HuH-7 (cell line): ENCODE data around the gene SPOCD1.
"Not testable (repeated sequence)": the region's sequence is repeated elsewhere in the genome, so short reads cannot be mapped to it uniquely, and the experiment has no call there.

Experiments used
- DNase-seq: peaks from one replicate; pipeline ENCODE4 v3.0.0; 2011; ENCODE audit warnings: low spot score

SPOCD1 gene

DNA sequence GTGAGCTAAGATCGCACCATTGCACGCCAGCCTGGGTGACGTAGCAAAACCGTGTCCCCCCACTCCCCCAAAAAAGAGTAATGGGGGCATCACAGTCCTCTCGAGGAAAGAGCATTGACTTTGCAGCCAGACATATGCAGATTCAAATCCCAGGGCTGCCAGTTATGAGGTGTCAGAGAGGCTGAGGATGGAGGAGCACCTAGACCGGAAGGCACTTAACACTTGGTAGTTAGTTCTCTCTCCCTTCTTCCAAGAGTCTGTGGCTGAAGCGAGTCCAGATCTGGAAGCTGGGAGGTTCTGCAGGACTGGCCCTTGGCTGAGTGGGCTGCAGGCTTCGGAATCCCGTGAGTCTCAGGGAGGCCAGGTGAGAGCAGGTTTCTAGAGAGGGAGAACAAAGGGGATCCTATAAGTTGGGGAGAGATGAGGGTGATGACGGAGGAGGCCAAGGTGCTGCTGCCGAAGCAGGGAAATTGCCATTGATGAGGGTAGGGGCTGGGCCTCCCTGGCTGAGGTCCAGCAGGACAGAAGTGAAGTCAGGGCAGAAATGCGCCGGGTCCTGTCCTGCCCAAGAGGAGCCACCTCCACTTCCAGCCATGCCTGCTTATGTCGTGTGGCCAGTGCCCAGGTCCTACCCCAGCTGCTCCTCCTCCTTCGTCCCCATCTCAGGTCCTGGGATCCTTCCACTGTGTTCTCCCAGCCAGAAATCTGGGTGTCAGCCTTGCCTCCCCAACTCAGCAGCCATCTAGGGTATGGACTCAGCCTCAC lies 13.3 kb upstream of the SPOCD1 start:
- no peak for DNase-seq

DNA sequence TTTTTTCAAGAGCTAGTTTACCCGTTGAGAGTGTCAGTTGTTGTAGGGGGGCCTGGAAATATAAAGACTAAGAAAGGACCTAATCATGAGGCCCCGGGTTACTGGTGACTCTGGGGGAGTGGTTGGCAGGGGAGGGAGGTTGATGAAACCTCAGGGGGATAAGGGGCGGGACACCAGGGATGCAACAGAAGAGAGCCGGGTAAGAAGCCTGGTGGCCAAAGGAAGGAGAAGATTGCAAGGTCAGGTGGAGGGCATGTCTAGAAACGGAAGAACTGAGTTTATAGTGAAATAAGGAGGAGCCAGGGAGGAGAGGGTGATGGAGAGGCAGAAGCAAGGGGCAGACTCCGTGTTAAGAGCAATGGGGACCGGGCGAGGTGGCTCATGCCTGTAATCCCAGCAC lies 12.5 kb upstream of the SPOCD1 start:
- no peak for DNase-seq

DNA sequence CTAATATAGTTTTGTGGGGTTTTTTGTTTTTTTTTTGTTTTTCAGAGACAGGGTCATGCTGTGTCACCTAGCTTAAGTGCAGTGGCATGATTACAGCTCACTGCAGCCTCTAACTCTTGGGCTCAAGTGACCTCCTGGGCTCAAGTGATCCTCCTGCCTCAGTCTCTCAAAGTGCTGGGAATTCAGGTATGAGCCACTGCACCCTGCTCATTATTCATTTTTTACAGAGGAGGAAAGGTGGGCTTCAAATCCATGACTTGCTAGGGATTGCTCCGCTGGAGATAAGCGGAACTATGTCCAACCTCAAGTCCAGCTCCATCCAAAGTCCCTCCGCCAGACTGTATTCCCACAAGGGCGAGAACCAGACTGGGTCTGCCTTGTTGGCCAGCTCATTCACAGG lies 8.0 kb upstream of the SPOCD1 start:
- no peak for DNase-seq

DNA sequence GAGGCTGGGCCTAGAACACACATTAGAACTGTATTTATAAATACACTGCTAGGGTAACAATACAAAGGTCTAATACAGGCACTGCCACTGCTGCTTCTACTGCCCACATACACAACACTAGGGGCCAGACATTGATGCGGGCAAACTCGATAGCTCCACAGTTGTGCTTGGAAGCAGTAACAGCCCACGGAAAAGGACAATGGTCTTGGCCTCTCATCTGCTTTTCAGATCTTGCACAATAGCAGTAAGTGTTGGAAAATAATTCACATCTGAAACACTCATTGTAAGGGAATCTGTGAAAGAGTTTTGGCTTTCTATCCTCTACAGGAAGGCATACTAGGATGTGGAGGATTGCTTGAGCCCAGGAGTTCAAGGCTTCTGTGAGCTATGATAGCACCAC lies 6.9 kb upstream of the SPOCD1 start:
- no peak for DNase-seq

DNA sequence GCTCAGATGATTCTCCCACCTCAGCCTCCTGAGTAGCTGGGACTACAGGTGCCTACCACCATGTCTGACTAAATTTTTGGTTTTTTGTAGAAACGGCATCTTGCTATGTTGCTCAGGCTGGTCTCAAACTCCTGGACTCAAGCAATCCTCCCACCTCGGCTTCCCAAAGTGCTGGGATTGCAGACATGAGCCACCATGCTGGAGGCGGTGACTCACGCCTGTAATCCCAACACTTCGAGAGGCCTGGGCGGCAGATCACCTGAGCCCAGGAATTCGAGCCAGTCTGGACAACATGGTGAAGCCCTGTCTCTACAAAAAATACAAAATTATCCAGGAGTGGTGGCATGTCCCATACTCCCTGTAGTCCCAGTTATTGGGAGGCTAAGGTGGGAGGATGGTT lies 4.4 kb upstream of the SPOCD1 start:
- DNase-seq = not testable (repeated sequence)

DNA sequence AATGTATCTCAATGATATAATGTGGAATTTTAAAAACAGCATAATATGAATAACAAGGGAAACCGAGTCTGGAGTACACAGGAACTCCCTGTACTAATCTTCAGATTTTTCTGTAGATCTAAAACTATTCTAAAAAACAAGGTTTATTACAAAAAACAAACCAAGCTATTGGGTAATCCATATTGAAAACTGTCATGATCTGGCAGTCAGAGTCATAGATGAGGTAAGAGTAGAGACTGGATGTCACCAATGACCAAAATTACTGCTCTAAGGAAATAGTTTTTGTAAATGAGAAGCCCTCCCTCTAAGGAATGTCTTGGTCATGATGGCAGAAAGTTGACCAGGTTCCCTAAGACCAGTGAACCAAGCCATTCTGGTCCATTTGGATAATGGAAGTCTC lies 2.4 kb upstream of the SPOCD1 start:
- no peak for DNase-seq

DNA sequence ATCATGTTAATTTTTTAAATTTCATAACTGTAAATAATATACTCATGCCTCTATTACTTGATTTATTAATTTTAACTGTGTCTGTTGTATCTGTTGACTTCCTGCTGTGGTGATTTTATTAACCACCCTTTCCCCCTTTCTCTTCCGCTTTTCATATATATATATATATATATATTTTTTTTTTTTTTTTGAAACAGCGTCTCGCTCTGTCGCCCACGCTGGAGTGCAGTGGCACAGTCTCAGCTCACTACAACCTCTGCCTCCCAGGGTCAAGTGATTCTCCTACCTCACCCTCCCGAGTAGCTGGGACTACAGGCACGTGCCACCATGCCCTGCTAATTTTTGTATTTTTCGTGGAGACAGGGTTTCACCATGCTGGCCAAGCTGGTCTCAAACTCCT lies 1.1 kb upstream of the SPOCD1 start:
- not testable (repeated sequence) for DNase-seq

DNA sequence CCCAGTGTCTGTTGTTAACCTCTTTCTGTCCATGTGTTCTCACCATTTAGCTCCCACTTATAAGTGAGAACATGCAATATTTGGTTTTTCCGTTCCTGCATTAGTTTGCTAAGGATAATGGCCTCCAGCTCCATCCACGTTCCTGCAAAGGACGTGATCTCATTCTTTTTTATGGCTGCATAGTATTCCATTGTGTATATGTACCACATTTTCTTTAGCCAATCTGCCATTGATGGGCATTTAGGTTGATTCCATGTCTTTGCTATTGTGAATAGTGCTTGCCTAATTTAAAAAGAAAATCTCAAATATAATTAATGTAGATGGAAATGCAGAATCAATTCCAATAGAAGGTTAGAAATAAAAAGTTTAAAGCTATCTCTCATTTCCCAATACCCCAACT lies 679 bp upstream of the SPOCD1 start:
- DNase-seq = not testable (repeated sequence)

DNA sequence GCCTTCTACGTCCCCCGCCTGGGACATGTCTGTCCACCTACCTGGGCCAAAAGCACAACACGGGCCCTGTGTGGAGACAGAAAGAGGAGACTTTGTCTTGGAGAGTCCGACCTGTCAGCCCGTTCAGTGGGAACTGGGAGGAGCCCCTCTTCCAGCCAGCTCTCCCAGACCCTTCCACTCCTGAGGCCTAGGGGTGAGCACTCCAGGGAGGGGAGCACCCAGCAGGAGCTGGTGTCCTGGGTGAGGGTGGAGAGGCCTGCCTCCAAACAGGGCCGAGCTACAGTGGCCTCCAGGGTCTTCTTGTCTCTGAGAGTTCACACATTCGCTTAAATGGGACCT lies 546 bp downstream of the SPOCD1 start:
- DNase-seq = no peak

DNA sequence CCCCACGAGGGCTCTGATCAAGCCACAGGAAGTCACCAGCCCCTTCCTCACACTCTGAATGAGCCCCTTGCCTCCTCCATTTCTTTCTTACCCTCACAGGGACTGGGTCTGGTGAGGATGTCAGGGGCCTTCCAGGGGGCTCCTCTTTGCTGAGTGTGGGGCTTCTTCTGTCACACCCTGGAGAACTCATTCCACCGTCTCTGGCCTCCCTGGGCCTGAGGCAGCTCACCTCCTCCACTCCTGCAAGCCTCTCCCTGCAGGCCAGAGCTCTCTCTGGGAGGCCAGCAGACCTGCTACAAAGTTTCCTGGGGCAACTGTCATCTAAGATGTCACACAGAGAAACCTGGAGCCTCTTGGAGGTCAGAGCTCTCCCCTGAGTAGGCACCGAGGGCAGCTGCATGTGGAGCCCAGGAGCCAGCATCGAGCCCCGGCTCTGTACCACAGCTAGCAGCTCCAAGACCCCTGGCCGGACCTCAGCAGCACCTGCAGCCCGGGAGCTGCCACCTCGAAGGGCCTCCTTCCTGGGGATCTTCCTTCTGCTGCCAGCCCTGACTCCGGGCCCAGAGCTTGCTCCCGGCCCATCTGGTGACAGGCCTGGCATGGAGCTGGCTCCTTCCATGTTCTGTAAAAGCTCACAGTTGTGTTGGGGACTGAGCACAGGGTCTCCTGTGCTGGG lies 1.1 kb downstream of the SPOCD1 start:
- no peak for DNase-seq

DNA sequence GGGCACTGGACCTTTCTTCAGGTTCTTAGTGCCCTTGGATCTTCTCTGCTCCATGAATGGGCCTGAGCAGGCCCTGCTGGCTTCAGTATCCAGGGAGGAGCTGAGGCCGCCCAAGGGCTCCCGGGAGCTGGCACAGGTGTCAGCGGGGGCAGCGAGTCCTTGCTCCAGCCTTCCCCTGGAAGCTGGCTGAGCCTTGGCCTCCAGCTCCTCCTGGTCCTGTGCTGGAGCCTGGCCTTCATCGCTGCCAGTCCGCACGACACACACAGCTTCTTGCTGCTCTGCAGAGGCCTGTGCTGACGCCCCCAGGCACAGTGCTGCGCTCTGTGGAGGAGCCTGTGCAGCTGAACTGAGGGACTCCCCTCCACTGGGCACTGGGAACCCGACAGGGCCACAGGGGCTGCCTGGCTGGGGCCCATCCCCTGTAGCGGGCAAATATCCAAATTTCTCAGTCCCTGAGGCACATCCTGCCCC lies 1.7 kb downstream of the SPOCD1 start:
- no peak for DNase-seq

DNA sequence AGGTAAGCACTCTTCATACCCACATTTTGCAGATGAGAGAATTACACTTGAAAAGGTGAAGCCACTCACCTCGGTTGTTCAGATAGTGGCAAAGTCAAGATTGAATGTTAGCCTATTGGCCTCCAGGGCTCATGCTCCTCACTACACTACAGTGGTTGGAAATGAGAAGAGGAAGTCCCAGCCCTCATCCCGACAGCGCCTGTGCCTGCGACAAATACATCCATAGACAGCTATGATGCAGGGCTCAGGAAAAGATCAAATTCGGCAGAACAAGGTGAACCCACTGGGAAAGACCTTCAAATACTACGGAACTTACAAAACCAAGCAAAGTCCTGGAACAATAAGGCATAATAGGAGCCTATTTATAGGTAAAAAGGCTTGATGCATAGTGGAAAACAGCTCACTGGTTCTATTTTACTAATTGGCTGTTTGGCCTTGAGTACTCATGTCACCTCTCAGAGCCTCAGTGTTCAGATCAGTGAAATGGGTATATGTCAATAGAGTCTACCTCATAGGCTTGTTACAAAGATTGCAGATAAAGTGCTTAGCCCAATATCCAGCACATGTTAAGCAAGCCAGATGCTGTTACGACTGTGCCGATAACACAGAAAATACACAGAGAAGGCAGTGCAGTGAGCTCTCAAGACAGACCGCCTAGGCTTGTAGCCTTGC lies 3.5 kb downstream of the SPOCD1 start:
- no peak for DNase-seq

DNA sequence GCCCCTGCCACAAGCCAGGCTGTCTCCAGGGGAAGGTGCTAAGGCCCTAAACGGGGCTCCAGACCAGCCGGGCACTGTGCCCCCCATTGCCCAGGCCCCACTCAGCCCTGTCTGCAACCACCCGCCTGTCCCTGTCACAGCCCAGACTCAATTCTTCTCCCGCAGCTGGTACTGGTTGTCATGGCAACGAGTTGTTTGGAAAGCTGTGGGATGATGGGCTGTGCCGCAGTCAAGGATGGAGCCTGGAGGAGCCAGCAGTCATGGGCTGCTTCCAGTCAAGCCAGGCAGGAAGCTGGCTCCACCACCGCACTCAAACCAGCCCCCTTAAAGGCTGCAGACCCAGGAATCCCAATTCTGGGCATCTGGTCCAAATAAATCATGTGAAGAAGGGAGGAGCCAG lies 4.2 kb downstream of the SPOCD1 start:
- DNase-seq = no peak

DNA sequence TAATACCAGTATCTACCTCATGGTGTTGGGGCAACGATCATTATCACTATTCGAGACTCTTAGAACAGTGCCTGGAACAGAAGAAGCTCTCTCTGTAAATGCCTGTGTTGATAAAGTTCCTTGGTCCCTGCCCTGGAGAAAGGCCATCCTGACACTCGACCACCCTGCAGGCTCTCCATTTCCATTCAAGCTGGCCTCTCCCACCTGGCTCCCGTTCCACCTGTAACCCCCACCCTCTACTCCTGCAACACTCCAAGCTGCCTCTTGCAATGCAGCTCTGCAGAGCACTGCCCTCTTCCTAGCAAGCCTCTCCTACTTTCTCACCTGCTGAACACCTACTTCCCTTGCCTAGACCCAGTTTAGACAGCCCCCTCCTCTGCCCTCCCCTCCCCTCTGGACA lies 6.1 kb downstream of the SPOCD1 start:
- DNase-seq = no peak

DNA sequence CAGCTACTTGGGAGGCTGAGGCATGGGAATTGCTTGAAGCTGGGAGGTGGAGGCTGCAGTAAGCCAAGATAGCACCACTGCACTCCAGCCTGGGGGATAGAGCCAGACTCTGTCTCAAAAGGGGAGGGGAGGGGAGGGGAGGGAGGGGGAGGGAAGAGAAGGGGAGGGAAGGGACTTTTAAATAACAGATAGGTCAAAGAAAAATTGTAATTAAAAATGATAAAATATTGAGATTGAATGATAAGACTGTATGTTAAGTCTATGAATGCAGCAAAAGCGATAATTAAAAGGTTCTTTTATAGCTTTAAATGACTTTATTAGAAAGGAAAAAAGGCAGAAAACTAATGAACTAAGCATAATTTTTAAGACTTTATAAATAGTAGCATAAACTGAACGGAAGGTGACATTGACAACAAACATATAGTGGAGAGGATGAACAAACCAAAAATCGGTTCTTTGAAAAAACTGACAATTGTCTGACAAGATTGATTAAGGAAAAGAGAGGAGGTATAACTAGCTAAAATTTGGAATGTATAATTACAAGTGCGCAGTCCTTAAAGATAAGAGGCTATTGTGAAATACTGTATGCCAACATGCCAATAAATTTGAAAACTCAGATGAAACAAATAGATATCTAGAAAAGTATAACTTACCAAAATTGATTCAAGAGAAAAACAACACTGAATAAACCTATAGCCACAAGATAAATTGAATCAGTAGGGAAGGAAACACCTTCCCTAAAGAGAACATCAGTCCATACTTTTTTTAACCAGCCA lies 8.4 kb downstream of the SPOCD1 start:
- DNase-seq = no peak

DNA sequence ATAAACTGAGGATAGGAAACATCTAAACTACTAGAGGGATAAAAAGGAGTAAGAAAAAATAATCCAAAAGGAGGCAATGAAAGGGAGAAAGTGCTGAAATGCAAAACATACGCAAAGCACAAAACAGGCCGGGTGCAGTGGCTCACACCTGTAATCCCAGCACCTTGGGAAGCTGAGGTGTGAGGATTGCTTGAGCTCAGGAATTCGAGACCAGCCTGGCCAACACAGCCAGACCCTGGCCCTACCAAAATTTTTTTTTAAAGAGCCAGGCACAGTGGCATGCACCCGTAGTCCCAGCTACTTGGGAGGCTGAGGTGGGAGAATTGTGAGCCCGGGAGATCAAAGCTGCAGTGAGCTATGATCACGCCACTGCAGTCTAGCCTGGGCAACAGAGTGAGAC lies 10.5 kb downstream of the SPOCD1 start:
- DNase-seq = no peak

DNA sequence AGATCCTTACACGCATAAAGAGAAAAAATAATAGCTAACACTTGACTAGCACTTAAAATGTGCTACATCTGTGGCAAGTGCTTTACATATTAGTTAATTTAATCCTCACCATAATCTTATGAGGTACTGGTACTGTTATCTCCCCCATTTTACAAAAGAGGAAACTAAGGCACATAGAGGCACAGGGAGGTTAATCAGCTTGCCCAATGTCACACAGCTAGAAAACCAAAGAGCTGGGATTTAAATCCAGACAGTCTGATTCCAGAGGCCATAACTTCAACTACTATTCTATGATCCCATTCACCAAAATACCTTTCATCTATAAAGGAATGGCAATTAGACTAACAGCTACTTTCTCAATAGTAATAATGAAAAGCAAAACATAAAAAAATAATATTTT lies 11.7 kb downstream of the SPOCD1 start:
- no peak for DNase-seq

DNA sequence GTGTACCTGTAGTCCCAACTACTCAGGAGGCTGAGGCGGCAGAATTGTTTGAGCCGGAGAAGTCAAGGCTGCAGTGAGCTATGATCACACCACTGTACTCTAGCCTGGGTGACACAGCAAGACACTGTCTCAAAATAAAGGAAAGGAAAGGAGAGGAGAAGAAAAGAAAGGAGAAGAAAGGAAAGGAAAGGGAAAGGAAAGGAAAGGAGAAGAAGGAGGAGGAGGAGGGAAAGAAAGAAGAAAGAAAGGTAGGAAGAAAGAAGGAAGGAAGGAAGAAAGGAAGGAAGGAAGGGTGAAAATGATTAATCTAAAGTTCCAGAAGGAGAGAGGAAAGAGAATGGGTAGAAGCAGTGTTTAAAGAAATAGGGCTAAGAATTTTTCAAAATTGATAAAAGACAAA lies 12.2 kb downstream of the SPOCD1 start:
- no peak for DNase-seq

DNA sequence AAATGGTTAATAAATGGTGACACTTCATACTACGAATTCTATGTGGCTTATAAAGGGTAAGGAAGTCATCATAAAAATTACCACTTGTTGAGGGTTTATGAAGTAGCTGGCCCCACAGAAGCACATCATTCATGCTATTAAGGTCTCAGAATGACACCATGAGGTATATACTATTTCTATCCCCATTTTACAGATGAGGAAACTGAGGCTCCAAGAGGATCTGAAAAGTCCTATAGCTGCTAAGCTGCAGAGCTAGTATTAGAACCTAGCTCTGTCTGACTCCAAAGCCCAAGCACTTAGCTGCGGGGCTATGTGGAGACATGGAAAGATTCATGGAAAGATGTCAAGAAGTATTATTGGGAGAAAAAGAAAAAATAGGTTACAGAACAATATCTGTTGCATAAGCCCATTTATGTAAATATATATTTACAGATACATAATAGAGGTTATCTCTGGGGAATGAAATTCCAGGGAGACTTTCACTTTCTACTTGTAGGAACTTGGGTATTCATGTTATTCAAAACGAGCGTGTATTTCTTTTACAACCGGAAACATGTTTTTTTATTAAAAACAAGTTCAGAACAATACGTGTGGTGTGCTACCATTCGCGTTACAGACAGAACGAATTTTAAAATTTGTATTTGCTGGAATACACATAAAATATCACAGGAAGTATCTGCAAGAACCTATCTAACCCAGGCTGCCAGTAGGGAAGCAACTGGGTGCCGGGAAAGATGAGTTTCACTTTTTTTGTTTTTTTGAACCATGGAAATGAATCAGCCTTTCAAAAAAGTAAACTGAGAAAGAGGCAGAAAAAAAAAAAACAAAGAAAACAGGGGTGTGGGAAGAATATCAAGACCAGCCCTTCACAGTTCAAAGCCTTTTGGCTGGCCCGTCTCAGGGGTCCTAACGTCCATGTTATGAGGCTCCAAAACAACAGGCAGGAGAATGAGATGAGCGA lies 13.4 kb downstream of the SPOCD1 start:
- DNase-seq = no peak

DNA sequence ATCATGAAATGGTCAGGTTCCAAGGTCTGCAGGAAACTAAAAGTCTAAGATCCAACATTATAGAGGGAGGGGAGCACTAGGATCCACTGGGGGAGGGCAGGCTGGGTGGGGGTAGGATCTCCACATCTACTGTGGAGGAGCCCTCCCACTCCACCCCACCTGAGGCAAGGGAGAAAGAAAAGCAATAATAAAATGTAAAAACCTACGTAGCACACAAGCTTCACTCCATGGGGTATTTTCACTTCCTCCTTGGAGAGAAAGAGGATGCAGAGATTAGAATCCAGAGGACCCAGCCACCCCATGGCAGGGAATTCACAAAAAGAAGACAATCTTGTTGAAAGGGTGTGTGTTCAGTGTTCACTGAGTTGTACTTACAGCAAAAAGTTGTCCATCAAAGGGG lies 14.4 kb downstream of the SPOCD1 start:
- DNase-seq = no peak

DNA sequence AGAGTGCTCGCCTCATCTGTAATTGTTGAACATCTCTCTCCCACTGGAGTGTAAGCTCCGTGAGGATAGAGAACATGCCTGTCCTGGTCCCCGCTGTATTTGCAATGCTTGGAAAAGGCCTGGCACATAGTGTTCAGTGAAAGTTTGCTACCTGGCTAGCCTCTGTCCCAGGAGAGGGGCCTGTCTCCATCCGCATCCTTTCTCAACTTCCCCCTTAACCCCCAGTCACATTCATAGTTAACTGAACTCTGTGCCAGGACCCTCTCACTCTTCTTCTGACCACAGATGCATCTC lies 15.2 kb downstream of the SPOCD1 start:
- no peak for DNase-seq
